ENCODE data around the gene TACR2.

The TACR2 gene

GRCh38 chr10:69408318-69409175 lies 8.2 kb downstream of the TACR2 start:
- peak; percentile 70 for TF ChIP-seq CTCF (IDR thresholded peaks at IDR 0.05; ENCODE audit: borderline replicate concordance, insufficient read depth, low read depth, low read length)
- peak overlapping the region; percentile 31 for H3K4me3 ChIP-seq (ENCODE audit: low read depth, low read length)

- TF ChIP-seq CTCF (IDR thresholded peaks at IDR 0.05; ENCODE audit: borderline replicate concordance, insufficient read depth, low read depth, low read length): peak; percentile 48; the same call in 1 of the 2 replicates
- H3K4me3 ChIP-seq (ENCODE audit: low read depth, low read length): no peak overlapping the region
These were observed 9.0 kb downstream of the TACR2 start for GRCh38 chr10:69407621-69408301.

- no peak overlapping the region for H3K4me3 ChIP-seq (ENCODE audit: low read depth, low read length)
- TF ChIP-seq CTCF (IDR thresholded peaks at IDR 0.05; ENCODE audit: borderline replicate concordance, insufficient read depth, low read depth, low read length): no peak
These were observed 9.7 kb downstream of the TACR2 start for GRCh38 chr10:69406816-69407580.

GRCh38 chr10:69406302-69406811 lies 10.4 kb downstream of the TACR2 start:
- no peak for TF ChIP-seq CTCF (IDR thresholded peaks at IDR 0.05; ENCODE audit: borderline replicate concordance, insufficient read depth, low read depth, low read length)
- no peak overlapping the region for H3K4me3 ChIP-seq (ENCODE audit: low read depth, low read length)

- TF ChIP-seq CTCF (IDR thresholded peaks at IDR 0.05; ENCODE audit: borderline replicate concordance, insufficient read depth, low read depth, low read length): no peak
- H3K4me3 ChIP-seq (ENCODE audit: low read depth, low read length): no peak overlapping the region
These were observed 11.5 kb downstream of the TACR2 start for GRCh38 chr10:69405221-69405620.

GRCh38 chr10:69404786-69405185 lies 11.9 kb downstream of the TACR2 start:
- no peak for TF ChIP-seq CTCF (IDR thresholded peaks at IDR 0.05; ENCODE audit: borderline replicate concordance, insufficient read depth, low read depth, low read length)
- H3K4me3 ChIP-seq (ENCODE audit: low read depth, low read length): no peak overlapping the region
